GM21717 (cell line): Measurements from ENCODE around the gene PRKACB.

Experiments used
- ATAC-seq: cut with Tn5 transposase; IDR thresholded peaks from one replicate; pipeline ENCODE4 v1.9.1; 2021; ENCODE audit warnings: mild to moderate bottlenecking, moderate library complexity; ENCODE audit not compliant: unreplicated experiment

Gene PRKACB

GRCh38 chr1:84155517-84155916, 11.4 kb downstream of the PRKACB start:
- ATAC-seq: no peak

GRCh38 chr1:84156210-84156621, 12.1 kb downstream of the PRKACB start:
- no peak for ATAC-seq

GRCh38 chr1:84159533-84160240, 15.6 kb downstream of the PRKACB start:
- no peak for ATAC-seq

DNA sequence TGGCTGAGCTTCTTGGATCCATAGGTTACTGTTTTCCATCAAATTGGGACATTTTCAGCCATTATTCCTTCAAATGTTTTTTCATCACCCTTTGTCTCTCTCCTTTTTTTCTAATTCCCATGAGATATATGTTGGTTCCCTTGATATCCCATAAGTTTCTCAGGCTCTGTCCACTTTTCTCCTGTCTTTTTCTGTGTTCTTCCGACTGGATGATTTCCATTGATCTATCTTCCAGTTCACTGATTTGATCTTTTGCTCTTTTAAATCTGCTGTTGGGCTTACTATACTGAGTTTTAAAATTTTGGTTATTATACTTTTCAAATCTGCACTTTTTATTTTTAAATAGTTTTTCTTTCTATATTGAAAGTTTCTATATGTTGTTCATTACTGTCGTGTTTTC, 18.2 kb downstream of the PRKACB start:
- no peak for ATAC-seq

- ATAC-seq: no peak
Observed at GRCh38 chr1:84163123-84163931, 19.3 kb downstream of the PRKACB start.

- no peak for ATAC-seq
Observed at GRCh38 chr1:84164161-84164560, 20.1 kb downstream of the PRKACB start.

DNA sequence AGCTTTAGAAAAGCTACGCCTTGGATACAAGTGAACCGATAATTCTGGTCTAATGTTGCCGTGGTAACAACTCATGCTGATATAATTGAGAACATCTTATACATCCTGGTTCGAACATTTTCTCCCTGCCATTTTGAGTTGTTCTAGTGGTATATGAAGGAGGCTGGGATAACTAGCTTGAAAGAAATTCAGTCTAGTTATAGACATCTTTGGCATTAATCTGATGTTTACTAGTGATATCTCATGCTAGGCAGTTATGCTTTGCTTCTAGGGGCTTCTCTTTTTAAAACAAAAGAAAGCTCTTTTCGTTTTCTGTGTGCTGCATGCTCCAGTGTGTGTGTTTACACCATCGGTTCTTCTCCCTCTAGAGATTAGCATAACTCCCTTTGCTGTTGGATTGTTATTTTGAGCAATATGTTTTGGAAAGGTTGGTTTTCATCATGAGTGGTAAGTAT, 20.5 kb downstream of the PRKACB start:
- ATAC-seq: no peak

- ATAC-seq: no peak
Observed at GRCh38 chr1:84165601-84166000, 21.5 kb downstream of the PRKACB start.

- ATAC-seq: peak; percentile 74
Observed at GRCh38 chr1:84166797-84167196, 22.7 kb downstream of the PRKACB start.

DNA sequence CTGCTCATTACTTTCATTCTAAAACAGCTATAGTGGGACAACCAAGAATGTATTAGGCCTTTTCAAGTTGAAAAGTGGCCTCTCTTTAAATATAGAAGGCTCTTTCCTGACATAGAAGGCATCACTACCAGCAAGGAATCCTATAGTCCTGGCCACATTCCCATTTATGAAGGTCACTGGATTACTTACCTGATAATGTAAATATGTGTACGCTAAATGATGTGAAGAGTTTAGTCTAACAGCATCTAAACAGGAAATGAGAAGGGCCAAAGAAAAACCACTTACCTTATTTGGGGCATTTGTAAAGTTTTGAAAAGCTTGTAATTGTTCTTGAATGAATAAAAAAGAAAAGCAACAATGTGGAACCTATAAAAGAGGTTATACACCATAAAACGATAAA, 24.7 kb downstream of the PRKACB start:
- no peak for ATAC-seq

DNA sequence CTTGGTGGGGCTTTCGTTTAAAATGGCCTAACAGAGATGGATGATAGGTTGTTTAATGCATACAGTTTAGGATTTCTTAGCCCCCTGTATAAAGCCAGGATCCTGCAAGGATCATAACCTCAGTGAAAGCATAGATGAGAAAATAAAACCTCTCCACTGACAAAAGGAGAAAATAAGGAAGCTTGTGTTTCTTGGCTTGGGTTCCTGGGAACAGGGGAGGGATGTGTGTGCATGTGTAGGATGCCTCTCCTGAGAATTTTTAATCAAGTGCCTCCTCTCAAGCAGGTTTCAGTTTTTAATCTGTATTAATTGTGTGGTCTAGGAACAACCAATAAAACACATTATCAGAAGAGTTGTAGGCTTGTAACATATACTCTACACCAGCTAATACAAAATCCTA, 26.1 kb downstream of the PRKACB start:
- no peak for ATAC-seq

GRCh38 chr1:84171481-84171880, 27.4 kb downstream of the PRKACB start:
- no peak for ATAC-seq

DNA sequence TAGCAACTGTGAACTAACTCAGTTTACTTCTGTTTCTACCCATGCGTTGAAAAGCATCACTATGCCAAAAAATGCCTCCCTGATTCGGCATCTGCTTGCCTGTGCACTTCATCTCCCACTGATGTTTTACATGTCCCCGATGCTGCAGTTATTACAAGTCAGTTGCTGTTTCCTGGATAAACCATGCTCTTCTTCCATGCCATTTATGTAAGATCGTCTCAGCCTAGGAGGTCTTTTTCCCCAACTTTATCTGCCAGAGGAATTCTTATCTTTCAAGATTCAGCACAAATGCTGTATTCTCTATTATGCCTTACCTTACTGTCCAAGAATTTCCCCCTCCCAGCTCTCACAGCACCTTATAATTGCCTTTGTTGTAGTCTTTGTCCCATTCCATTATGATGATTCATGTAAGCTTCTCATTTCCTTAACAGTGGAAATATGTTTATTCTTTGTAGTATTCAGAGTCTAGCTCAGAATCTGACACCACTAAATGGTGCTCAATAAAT, 30.0 kb downstream of the PRKACB start:
- ATAC-seq: no peak

GRCh38 chr1:84181350-84182005, 37.4 kb downstream of the PRKACB start:
- ATAC-seq: no peak

- ATAC-seq: no peak
Observed at GRCh38 chr1:84190455-84190854, 46.4 kb downstream of the PRKACB start.

GRCh38 chr1:84192681-84193080, 48.6 kb downstream of the PRKACB start:
- ATAC-seq: no peak

DNA sequence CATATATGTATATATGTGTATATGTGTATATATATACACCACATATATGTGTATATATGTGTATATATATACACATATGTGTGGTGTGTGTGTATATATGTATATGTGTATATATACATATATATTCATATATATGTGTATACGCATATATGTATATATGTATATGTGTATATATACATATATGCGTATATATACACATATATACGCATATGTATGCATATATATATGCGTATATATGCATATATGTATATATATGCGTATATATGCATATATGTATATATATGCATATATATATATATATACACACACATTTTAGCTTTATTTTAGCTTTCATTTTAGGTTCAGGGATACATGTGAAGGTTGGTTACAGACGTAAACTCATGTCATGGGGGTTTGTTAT, 54.8 kb downstream of the PRKACB start:
- ATAC-seq: no peak

DNA sequence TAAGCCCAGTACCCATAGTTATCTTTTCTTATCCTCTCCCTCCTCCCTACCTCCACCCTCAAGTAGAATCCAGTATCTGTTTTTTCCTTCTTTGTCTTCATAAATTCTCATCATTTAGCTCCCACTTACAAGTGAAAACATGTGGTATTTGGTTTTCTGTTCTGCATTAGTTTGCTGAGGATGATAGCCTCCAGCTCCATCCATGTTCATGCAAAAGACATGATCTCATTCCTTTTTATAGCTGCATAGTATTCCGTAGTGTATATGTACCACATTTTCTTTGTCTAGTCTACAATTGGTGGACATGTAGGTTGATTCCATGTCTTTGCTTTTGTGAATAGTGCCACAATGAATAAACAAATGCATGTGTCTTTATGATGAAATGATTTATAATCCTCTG, 55.2 kb downstream of the PRKACB start:
- ATAC-seq: no peak

DNA sequence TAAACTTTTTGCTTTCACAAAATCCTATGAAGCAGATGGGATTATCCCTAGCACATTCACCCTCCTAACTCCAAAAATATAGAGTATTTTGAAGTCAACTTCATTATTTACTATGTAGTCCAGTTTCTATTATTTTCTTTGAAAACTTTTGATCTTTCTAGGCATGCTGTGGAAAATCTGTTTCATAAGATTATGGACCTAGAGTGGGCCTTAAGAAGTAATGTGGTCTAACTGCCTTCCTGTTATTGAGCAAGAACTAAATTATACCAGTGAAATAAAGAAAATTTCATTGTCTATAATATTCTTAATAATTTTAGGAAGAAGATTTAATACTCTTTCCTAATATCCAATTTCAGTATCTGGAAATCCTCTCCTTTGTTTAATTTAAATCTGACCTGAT, 58.1 kb downstream of the PRKACB start:
- no peak for ATAC-seq

GRCh38 chr1:84206375-84206774, 62.3 kb downstream of the PRKACB start:
- ATAC-seq: no peak

DNA sequence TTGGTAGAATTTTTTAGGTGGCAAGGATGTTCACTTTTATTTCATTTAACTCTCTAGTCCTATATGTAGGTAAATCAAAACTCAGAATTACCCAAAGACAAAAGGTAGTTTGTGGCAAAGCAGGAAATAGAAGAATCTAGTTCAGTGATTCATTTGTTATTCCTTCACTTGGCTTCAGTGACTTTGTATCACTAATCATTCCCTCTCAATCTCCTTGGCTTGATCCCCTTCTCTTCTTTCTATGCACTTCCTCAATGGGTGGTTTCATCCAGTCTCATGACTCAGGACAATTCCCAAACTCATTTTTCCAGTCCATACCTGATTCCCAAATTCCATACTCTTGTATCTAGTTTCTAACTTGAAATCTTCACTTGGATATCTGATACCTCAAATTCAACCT, 64.9 kb downstream of the PRKACB start:
- ATAC-seq: no peak
